SKM-1 (cell line): ENCODE results near the gene SLC66A2.
A peak's percentile ranks its signal among the peaks of the same experiment; 100 is the strongest.
"Not testable (repeated sequence)": the region's sequence is repeated elsewhere in the genome, so short reads cannot be mapped to it uniquely, and the experiment has no call there.

Source experiments
- DNase-seq: peaks from one replicate; lab custom pipeline; 2025; ENCODE audit not compliant: unreplicated experiment; lab: John Stamatoyannopoulos, UW

Gene SLC66A2

DNA sequence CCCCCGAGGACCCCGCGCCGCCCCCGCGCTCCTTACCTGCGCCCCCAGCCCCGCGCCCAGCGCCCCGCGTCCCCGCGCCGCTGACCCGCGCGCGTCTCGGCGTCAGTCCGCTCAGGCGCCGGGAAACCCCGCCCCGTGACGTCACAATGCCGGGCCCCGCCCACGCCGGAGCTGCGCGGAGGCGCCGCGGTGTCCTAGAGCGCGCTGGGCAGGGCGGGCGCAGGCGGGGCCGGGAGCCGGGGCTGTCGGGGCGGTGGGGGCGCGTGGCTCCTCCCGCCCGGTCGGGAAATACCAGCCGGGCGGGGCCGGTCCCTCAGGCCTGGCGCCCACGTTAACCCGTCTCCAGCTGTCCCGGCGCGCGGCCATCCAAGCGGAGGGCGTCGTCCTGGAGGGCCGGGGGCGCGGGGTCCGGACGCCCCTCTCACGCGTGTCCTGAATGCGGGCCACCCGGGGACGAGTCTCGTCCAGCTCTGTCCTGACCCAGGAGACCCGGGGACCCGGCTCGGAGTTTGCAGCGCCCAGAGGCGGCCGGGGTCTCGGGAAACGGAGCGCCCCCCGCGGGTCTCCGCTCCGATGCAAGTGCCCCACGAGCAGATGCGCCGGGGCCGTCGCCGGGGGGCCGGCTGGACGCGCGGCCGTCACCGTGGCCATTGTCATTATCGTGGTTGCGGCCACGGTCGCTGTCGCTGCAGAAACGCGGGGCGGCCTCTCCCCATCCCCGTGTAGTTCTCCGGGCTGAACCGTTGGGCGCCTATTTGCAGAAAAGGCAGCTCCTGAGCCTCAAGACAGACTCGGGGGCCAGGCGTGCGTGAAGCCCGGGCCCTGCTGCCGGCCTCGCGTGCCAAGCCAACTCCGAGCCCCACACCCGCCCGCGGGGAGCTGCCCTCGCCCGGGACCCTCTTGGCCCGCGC, at the start of gene SLC66A2:
Gene SLC66A2 (minus strand): TSS at position 109 of the 911 bp plus-strand sequence. CDS start 727 bp downstream, outside the sequence.
- DNase-seq: peak; percentile 58

DNA sequence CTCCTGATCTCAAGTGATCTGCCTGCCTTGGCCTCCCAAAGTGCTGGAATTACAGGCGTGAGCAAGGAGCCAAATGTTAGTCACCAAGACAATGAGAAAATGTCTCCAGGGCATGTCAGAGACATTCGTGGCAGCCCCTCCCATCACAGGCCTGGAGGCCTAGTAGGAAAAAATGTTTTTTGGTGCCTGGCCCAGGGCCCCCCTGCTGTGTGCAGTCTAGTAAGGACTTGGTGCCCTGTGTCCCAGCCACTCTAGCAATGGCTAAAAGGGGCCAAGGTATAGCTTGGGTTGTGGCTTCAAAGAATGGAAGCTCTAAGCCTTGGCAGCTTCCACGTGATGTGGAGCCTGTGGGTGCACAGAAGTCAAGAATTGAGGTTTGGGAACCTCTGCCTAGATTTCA, 49.4 kb upstream of the SLC66A2 start:
- DNase-seq: no peak

DNA sequence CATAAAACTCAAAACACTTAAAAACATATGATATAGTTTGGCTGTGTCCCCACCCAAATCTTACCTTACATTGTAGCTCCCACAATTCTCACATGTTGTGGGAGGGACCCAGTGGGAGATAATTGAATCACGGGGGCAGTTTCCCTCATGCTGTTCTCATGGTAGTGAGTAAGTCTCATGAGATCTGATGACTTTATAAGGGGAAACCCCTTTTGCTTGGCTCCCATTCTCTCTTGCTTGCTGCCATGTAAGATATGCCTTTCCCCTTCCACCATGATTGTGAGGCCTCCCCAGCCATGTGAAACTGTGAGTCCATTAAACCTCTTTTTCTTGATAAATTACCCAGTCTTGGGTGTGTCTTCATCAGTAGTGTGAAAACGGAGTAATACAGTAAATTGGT, 48.2 kb upstream of the SLC66A2 start:
- DNase-seq: not testable (repeated sequence)

DNA sequence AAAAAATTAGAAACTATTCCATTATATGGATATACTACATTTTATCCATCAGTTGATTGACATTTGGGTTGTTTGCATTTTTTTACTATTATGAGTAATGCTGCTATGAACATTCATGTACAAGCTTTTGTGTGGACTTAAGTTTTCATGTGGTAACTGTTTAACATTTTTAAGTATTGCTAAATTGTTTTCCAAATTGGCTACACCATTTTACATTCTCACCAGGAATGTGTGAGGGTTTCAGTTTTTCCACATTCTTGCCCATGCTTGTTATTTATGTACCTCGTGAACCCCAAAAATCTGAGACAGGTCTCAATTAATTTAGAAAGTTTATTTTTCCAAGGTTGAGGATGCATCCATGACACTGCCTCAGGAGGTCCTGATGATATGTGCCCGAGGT, 40.0 kb upstream of the SLC66A2 start:
- DNase-seq: no peak

DNA sequence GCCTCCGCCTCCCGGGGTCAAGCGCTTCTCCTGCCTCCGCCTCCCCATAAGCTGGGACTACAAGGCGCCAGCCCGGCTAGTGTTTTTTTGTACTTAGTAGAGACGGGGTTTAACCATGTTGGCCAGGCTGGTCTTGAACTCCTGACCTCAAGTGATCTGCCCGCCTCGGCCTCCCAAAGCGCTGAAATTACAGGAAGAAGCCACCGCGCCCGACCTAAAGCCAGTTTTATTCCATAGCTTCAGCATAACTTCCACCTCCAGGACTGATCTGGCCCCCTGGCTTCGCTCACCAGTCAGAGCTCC, 37.7 kb upstream of the SLC66A2 start:
- DNase-seq: no peak

DNA sequence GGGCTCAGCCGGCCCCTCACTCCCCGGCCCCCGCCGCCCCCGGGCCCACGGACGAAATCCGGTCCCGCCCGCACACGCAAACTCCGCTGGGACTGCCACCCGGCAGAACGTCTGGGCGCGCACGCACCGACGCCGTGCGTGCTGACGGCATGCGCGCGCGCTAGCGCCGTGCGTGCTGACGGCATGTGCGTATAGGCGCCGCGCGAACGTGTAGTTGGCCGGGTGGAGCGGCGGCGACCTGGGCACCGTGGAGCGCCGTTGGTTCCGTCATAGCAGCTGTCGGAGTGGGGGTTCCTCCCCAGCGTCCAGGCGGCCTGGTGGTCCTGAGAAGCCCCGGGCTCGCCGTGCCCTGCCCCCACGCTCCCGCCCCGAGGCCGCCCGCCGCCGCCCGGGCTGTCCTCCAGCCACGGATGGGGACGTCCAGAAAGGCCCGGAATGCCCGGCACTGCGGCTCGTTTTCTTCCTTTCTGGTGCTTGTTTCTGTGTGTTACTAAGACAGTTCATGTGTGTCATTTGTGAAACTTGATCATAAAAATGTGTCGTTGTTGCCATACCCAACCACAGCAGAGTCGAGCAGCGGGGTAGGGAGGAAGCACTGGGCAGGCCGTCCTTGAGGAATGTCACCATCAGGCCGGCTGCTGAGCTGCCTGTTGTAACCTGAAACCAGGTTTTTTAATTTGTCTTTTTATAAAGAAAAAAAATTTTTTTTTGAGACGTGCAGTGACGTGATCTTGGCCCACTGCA, 37.2 kb upstream of the SLC66A2 start, which contains the start of gene TXNL4A:
Gene TXNL4A (minus strand): TSS at position 113 of the 744 bp plus-strand sequence. CDS start 171 bp downstream, outside the sequence.
- DNase-seq: peak; percentile 72

DNA sequence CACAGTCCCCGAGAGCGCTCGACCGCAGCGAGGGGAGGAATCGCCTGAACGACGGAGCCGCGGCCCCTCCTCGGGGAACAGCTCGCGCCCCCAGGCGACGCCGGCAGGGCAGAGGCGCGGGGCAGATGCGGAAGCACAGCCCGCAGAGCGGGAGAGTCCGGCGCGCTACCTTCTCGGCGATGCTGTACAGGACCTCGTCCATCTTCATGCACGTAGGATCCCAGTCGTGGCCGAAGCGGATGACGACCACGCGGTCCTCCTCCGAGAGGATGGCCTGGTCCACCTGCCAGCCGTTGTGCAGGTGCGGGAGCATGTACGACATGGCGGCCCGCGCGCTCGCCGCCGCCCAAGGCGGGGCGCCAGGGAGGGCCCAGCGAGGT, 36.6 kb upstream of the SLC66A2 start:
- DNase-seq: no peak

DNA sequence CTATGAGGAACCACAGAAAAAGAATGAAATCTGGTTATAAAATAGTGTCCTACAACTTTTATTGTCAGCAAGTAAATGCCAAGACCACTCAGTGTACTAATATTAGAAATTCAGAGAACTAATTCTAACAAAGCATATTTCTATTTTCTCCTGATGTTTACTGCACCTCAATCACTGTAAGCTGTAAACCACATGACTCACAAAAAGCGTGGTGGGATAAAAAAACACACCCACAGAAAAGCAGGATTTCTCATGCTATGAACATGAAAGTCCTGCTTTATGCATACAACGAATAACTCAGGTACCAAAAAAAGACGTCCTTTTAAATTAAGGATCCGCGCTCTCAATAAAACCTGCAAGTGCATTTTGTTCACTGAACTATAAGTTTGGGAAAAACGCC, 36.1 kb upstream of the SLC66A2 start:
- no peak for DNase-seq

DNA sequence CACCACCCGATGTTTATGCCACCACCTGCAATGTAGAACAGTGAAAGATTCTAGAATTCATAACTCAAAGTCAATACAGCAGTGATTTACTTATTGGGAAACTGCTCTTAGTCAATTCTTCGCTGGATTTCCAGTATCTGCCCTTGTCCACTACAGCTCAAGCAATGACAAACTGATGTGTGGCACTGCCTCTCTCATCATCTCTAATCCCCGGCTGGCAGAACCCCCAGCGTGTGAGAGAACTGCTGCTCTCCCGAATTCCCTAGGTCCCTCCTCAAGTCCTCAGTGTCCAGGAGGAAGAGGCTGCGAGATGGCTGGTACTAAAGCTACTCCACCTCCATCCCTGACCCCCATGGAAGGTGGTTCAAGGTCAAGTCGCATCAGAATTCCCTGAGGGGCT, 35.3 kb upstream of the SLC66A2 start:
- no peak for DNase-seq

DNA sequence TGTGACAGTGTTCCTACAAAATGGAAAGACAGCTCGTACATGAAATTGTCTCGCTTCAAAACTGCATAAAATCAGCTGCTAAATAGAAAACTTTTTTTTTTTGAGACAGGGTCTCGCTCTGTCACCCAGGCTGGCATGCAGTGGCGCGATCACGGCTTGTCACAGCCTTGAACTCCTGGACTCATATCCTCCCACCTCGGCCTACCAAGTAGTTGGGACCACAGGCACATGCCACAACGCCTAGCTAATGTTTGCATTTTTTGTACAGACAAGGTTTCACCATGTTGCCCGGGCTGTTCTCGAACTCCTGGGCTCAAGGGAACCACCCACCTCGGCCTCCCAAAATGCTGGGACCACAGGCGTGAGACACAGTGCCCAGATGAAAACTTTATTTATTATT, 33.7 kb upstream of the SLC66A2 start:
- DNase-seq: no peak

DNA sequence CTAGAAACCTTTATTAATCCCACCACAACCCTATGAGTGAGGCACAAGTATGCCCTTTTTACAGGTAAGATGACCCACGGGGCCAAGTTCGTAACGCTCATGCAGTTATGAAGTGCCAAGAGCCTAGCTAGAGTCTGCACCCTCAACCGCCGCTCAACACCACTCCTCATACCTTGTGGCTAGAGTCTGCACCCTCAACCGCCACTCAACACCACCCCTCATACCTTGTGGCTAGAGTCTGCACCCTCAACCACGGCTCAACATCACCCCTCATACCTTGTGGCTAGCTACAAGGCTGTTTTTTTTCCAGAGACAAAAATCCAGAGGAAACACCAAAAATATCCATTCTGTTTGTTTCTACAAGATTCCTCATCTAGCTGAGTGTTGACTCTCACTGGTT, 32.3 kb upstream of the SLC66A2 start:
- DNase-seq: no peak

DNA sequence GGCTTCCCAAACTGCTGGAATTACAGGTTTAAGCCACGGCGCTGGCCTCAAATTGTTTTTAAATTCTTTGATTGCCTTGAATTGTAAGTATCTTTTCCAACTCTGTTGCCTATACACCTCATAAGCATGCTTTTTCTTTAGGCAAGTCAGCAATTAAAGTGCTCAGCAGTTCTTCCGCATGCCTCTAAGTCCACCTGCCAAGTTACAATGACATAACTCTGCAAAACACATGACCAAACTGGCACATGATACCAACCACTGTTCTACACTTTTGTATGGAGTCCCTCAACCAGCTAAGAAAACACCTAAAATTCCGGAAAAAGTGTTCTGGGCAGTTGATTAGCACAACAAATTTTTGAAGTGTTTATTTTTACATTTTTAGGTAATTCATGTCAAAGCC, 31.8 kb upstream of the SLC66A2 start:
- no peak for DNase-seq

DNA sequence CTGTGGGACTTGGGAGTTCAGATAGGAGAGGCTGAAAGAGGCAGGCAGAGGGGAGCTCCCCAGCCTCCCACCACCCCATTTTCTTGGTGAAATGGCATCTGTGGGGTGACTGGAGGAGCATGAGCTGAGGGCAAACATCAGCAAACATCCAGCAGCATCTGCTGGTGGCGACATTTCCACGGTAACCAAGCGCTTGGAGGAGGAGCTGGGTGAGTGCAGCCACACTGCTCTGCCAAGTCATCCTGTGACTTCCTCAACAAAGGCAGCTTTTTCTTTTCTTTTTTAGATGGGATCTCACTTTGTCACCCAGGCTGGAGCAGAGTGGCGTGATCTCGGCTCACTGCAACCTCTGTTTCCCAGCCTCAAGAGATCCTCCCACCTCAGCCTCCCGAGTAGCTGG, 31.3 kb upstream of the SLC66A2 start:
- no peak for DNase-seq

DNA sequence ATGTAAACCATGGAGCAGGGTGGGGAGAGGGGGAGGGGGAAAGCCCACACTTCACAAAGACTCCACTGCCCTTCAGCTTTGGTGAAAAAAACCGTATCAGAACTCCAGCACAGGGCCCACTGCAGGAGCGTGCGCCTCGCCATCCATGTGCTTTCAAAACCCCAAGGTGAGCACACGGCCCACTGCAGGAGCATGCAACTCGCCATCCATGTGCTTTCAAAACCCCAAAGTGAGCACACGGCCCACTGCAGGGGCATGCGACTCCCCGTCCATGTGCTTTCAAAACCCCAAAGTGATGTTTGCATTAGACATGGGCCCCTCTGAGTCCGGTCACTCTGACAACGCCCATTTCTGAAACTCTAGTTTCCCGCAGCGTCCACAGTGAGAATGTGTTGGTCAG, 29.1 kb upstream of the SLC66A2 start:
- DNase-seq: no peak

DNA sequence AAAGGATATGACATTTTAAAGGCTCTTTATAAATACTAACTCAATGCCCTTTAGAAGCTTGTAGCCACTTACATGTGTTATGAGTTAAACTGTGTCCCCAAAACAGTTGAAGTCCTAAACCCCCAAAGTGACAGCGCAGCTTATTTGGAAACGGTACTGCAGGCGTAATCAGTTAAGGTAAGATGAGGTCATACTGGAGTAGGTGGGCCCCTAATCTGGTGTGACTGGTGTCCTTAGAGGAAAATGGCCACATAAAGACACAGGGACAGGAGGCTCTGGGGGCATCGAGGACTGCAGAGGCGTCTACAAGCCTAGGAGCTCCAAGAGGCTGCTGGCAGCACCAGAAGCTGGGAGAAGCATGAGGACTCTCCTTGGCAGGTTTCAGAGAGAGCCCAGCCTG, 28.4 kb upstream of the SLC66A2 start:
- no peak for DNase-seq

DNA sequence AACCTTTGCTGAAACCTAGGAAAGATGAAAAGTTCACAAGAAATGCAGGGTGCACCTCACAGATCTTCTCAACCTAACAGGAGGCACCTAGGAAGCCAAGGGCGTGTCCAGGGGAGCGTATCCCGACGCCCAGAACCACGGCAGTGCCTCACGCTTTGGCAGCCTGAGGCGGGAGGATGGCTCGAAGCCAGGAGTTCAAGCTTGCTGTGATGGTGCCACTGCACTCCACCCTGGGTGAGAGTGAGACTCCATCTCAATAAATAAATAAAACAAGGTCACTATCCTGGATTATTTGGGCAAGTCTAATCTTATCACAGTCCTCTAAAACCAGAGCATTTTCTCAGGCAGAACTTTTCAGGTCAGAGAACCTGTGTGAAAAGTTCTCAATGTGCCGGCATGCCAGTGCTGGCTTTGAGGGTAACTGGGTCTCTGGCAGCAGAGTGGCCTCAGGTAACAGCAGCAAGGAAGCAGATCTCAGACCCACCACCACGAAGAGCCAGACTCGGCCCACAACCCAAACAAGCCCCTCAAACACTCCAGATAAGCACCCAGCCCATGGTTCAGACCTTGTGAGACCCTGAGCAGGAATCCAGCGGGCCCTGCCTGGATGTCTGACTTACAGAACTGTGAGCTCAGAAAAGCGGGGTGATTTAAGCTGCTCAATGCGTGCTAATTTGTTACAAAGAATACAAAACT, 24.7 kb upstream of the SLC66A2 start:
- no peak for DNase-seq

DNA sequence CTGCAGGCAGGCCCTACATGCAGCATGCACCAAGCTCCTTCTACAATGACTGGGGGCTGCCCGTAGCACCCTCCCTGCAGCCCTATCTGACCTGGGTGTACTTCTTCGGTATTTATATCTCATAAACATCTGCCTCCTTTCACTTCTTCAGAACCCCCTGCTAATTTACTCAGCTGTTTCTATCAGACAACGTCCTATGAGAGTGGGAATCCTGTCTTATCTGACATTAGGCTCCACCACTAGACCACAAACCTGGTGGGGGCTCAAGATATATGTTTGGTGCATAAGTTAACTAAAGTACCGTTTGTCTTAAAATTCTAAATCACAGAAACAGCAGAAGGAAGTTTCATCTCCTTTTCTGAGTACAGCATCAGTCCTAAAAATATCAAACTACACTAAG, 23.6 kb upstream of the SLC66A2 start:
- DNase-seq: no peak

DNA sequence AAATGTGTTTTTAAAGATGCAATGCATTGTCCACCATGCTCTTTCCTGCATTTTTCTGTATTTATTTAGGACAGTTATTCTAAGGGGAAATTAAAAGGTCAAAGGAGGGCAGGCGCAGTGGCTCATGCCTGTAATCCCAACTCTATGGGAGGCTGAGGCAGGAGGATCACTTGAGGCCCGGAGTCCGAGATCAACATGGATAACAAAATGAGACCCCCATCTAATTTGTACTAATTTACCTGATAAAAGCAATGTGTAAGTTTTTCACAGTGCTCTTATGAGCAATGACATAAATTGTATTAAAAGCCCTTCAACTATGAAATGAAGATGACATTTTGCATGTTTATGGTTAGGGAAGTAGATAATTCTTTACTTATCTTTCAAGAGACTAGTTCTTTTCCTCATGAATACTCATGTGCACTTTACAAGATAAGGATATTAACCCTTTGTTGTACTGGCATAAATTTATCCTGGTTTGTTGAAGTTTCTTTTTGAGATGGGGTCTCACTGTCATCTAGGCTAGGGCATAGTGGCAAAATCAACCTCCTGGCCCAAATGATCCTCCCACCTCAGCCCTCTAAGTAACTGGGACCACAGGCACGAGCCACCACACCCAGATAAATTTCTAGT, 22.7 kb upstream of the SLC66A2 start:
- no peak for DNase-seq

DNA sequence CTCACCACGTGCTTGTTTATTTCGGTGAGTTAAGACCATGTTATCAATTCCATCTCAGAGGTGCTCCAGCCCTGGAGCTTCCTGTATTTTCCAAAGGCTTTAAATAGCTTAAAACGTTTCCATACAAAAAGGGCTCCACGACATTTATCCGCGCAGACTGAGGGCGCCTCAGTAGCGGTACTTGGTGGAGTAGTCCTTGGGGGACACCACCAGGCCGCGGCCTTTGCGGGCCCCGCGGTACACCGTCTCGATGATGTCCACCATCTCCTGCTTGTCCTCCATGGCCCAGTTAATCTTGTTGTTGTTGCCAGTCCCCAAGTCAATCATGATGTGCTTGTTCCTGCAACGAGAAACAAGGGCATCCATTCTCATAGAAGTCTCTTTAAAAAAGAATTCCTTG, 22.1 kb upstream of the SLC66A2 start:
- DNase-seq: no peak

DNA sequence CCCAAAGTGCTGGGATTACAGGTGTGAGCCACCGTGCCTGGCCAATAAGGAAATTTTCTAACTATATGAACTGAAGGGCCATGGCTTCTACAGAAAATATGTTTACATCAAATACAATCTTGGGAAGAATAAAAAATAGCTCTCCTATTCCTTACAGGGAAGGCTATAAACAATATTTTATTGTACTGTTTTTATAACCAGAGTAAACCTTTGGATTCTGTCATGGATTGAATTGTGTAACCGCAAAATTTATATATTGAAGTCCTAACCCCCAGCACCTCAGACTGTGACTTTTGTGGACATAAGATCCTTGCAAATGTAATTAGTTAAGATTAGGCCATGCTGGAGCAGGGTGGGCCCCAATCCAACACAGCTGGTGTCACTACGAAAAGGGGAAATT, 21.3 kb upstream of the SLC66A2 start:
- no peak for DNase-seq

DNA sequence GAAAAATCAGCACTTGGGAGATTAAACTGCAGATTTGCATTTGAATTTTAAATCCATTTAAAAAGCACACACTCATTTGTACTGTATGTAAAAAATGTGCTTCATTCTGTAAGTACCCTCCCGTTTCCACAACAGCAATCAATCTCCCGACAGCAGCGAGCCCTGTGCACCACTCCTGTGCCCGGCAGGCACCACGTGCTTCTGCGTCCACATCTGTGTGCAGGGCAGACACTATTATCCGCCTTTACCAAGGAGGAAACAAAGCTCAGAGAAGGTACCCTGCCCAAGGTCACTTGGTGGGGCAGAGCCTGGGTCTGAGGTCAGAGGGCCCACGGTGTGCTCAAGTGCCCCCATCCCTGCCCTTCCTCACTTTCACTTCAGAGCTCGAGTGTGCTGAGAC, 20.5 kb upstream of the SLC66A2 start:
- no peak for DNase-seq
